Trophoblast cell (in vitro differentiated cells and primary cell): ENCODE data around the gene ST6GALNAC4.

Experiments
- DNase-seq, 2 donors: peaks; one replicate each; pipeline ENCODE4 v3.0.0-alpha.2; 2016
- H2AFZ ChIP-seq: 2 replicates; pipeline ENCODE4 v1.6.1; 2013; ENCODE audit warnings: low read length, moderate library complexity, mild to moderate bottlenecking; ENCODE audit not compliant: insufficient read depth, poor library complexity
- H2AK5ac ChIP-seq: 2 replicates; pipeline ENCODE4 v1.6.1; 2013; ENCODE audit warnings: mild to moderate bottlenecking, low read length
- H2BK120ac ChIP-seq: 2 replicates; pipeline ENCODE4 v1.6.1; 2013; ENCODE audit warnings: low read length, mild to moderate bottlenecking, moderate library complexity; ENCODE audit not compliant: insufficient read depth, poor library complexity
- H2BK12ac ChIP-seq: 2 replicates; pipeline ENCODE4 v1.6.1; 2013; ENCODE audit warnings: mild to moderate bottlenecking, low read length, moderate library complexity
- H2BK5ac ChIP-seq: 2 replicates; pipeline ENCODE4 v1.6.1; 2013; ENCODE audit warnings: low read length, low read depth, moderate library complexity, mild to moderate bottlenecking; ENCODE audit not compliant: poor library complexity
- H3K14ac ChIP-seq: 2 replicates; pipeline ENCODE4 v1.6.1; 2013; ENCODE audit warnings: mild to moderate bottlenecking, low read length
- H3K18ac ChIP-seq: 2 replicates; pipeline ENCODE4 v1.6.1; 2013; ENCODE audit warnings: mild to moderate bottlenecking, low read length
- H3K23ac ChIP-seq: 2 replicates; pipeline ENCODE4 v1.6.1; 2013; ENCODE audit warnings: low read length
- H3K27ac ChIP-seq: 2 replicates; pipeline ENCODE4 v1.5.1; 2013; ENCODE audit warnings: low read depth, mild to moderate bottlenecking, inconsistent platforms, low read length, moderate library complexity
- H3K27me3 ChIP-seq: 2 replicates; pipeline ENCODE4 v1.6.1; 2013; ENCODE audit warnings: inconsistent platforms, mild to moderate bottlenecking, low read length, moderate library complexity; ENCODE audit not compliant: insufficient read depth
- H3K36me3 ChIP-seq, 2 experiments: 1 replicate in 1 of 2; 2 replicates in 1 of 2; pipeline ENCODE4 v1.6.1; 2013; ENCODE audit warnings: low read length in 2 of 2, mild to moderate bottlenecking in 2 of 2, moderate library complexity in 1 of 2; ENCODE audit not compliant: insufficient read depth in 2 of 2, control insufficient read depth in 1 of 2
- H3K4ac ChIP-seq: 2 replicates; pipeline ENCODE4 v1.6.1; 2013; ENCODE audit warnings: low read depth, mild to moderate bottlenecking, low read length, moderate library complexity
- H3K4me1 ChIP-seq, 2 experiments: 1 replicate in 1 of 2; 2 replicates in 1 of 2; pipeline ENCODE4 v1.6.1; 2013; ENCODE audit warnings: low read length in 2 of 2, mild to moderate bottlenecking in 2 of 2, moderate library complexity in 1 of 2; ENCODE audit not compliant: insufficient read depth in 2 of 2, control insufficient read depth in 1 of 2
- H3K4me2 ChIP-seq: 2 replicates; pipeline ENCODE4 v1.6.1; 2013; ENCODE audit warnings: inconsistent platforms, mild to moderate bottlenecking, low read length, moderate library complexity
- H3K4me3 ChIP-seq: 2 replicates; pipeline ENCODE4 v1.5.1; 2013; ENCODE audit warnings: mild to moderate bottlenecking, low read depth, low read length, inconsistent platforms
- H3K79me1 ChIP-seq: one replicate; pipeline ENCODE4 v1.6.1; 2013; ENCODE audit warnings: low read length
- H3K79me2 ChIP-seq: 2 replicates; pipeline ENCODE4 v1.6.1; 2013; ENCODE audit warnings: low read length, mild to moderate bottlenecking; ENCODE audit not compliant: control insufficient read depth, insufficient read depth, poor library complexity
- H3K9ac ChIP-seq: 2 replicates; pipeline ENCODE4 v1.6.1; 2013; ENCODE audit warnings: mild to moderate bottlenecking, low read length
- H3K9me3 ChIP-seq: 2 replicates; pipeline ENCODE4 v1.6.1; 2013; ENCODE audit warnings: low read depth, mild to moderate bottlenecking, control low read depth, inconsistent platforms, low read length; ENCODE audit not compliant: insufficient read depth
- H4K12ac ChIP-seq: 2 replicates; pipeline ENCODE4 v1.6.1; 2013; ENCODE audit warnings: low read depth, mild to moderate bottlenecking, low read length, moderate library complexity
- H4K8ac ChIP-seq: 2 replicates; pipeline ENCODE4 v1.6.1; 2013; ENCODE audit warnings: low read depth, mild to moderate bottlenecking, low read length, moderate library complexity
- H4K91ac ChIP-seq: one replicate; pipeline ENCODE4 v1.6.1; 2013; ENCODE audit warnings: low read depth, mild to moderate bottlenecking, low read length, moderate library complexity
- WGBS: extraction: QIAGEN DNeasy Blood & Tissue Kit; methylation state at CpG from one replicate; pipeline ENCODE4 v1.1.7; 2013; ENCODE audit warnings: missing lambda C conversion rate; ENCODE audit not compliant: insufficient read length, insufficient coverage; ENCODE audit errors: extremely low coverage; 5-methylcytosine and 5-hydroxymethylcytosine counted together

ST6GALNAC4 gene

DNA sequence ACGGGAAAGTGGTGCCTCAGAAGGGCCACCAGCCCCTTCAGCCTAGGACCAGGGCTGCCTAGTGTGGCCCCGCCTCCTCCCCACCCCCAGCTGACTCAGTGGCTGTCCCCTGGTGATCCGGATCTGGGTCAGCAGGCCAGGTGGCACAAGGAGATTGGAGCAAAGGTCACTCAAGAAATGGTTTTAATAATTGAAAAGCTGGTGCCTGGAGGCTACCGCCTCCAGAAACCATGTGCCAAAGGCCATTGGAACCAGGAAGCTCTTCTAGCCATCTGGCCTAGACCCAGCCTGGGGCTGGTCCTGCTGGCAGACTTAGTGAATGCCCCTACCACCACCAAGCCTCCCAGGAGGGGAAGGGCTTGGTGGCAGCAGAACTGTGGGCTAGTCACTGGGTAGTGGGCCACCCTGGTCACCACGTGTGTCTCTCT is 1.5 kb downstream of the ST6GALNAC4 start:
- no peak overlapping the region for H4K8ac ChIP-seq
- no peak overlapping the region for H2BK5ac ChIP-seq
- no peak overlapping the region for H4K91ac ChIP-seq
- H2BK12ac ChIP-seq = no peak overlapping the region
- peak in 1 of 2 donors; percentile 4 for DNase-seq
- H3K4ac ChIP-seq = no peak overlapping the region
- H3K27me3 ChIP-seq = no peaks in the 10 kb centered on the region
- peaks cover 11% of the 10 kb centered on the region in 2 experiments for H3K4me1 ChIP-seq
- H4K12ac ChIP-seq = no peak overlapping the region
- no peak overlapping the region for H3K9ac ChIP-seq
- H2AK5ac ChIP-seq = no peak overlapping the region
- no peak overlapping the region for H3K23ac ChIP-seq
- peaks cover 5% of the 10 kb centered on the region for H3K79me1 ChIP-seq
- no peak overlapping the region for H3K18ac ChIP-seq
- H3K4me2 ChIP-seq = no peak overlapping the region
- H3K27ac ChIP-seq = no peak overlapping the region
- no peaks in the 10 kb centered on the region for H3K79me2 ChIP-seq
- no CpG with 5 or more reads among the region's 5 CpGs for WGBS
- H2AFZ ChIP-seq = no peak overlapping the region
- peaks cover 2% of the 10 kb centered on the region for H3K9me3 ChIP-seq
- no peaks in the 10 kb centered on the region for H3K36me3 ChIP-seq
- H3K4me3 ChIP-seq = no peak overlapping the region
- H2BK120ac ChIP-seq = no peak overlapping the region
- H3K14ac ChIP-seq = no peak overlapping the region

DNA sequence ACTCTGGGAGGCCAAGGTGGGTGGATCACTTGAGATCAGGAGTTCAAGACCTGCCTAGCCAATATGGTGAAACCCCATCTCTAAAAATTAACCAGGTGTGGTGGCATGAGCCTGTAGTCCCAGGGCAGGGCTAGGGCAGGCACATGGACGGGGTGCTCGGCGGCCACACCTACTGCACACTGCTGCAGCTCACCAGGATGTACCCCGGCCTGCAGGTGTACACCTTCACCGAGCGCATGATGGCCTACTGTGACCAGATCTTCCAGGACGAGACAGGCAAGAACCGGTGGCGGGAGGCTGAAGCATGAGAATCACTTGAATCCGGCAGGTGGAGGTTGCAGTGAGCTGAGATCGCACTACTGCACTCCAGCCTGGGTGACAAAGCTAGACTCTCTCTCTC is 3.2 kb downstream of the ST6GALNAC4 start:
- Histone ChIP-seq H3K27me3 (no peaks in the 10 kb centered on the region), H2AK5ac (no peak overlapping the region)
- DNase-seq = no peak

DNA sequence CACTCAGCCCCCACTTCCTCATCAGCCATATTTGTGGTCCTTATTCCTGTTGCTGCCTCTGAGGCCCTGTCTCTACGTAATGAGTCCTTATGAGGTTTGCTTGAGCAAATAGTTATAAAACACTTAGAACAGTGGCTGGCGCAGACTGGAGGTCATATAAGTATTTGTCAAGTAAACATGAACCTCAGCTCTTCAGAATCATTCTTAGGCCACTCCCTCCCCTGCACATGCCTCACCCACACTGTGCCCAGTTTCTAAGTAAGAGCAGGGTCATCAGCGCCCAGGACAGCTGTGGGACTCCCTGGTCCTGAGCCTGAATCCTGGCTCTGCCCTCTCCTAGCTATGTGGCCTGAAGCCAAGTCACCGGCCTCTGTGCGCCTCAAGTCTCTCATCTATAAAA is 4.0 kb downstream of the ST6GALNAC4 start:
- Histone ChIP-seq H3K18ac (no peak overlapping the region), H2BK5ac (no peak overlapping the region), H3K36me3 (no peaks in the 10 kb centered on the region), H3K9me3 (no peaks in the 10 kb centered on the region), H3K14ac (no peak overlapping the region), H3K9ac (no peak overlapping the region), H3K4ac (no peak overlapping the region), H2BK12ac (no peak overlapping the region), H3K27ac (no peak overlapping the region), H3K4me2 (no peak overlapping the region), H3K79me2 (no peaks in the 10 kb centered on the region), H2BK120ac (no peak overlapping the region), H4K91ac (no peak overlapping the region), H3K4me3 (no peak overlapping the region), H3K27me3 (no peaks in the 10 kb centered on the region), H2AFZ (no peak overlapping the region), H3K23ac (no peak overlapping the region), H4K8ac (no peak overlapping the region), H3K4me1 (peaks cover 2 to 5% of the 10 kb centered on the region in 2 experiments), H3K79me1 (peaks cover 5% of the 10 kb centered on the region), H4K12ac (no peak overlapping the region), H2AK5ac (no peak overlapping the region)
- no CpG with 5 or more reads among the region's 5 CpGs for WGBS
- DNase-seq = no peak

More for the DNA sequence above, 3.2 kb downstream of the ST6GALNAC4 start:
- Histone ChIP-seq H3K4ac (no peak overlapping the region), H3K9ac (no peak overlapping the region), H3K4me1 (peaks cover 5% of the 10 kb centered on the region in 2 experiments), H2BK120ac (no peak overlapping the region), H3K18ac (no peak overlapping the region), H2BK12ac (no peak overlapping the region), H4K8ac (no peak overlapping the region), H3K36me3 (no peaks in the 10 kb centered on the region), H3K4me2 (no peak overlapping the region), H2BK5ac (no peak overlapping the region), H3K9me3 (no peaks in the 10 kb centered on the region), H3K27ac (no peak overlapping the region), H3K23ac (no peak overlapping the region), H3K79me1 (peaks cover 5% of the 10 kb centered on the region), H2AFZ (no peak overlapping the region), H4K91ac (no peak overlapping the region), H3K14ac (no peak overlapping the region), H3K4me3 (no peak overlapping the region), H3K79me2 (no peaks in the 10 kb centered on the region), H4K12ac (no peak overlapping the region)
- no CpG with 5 or more reads among the region's 11 CpGs for WGBS

DNA sequence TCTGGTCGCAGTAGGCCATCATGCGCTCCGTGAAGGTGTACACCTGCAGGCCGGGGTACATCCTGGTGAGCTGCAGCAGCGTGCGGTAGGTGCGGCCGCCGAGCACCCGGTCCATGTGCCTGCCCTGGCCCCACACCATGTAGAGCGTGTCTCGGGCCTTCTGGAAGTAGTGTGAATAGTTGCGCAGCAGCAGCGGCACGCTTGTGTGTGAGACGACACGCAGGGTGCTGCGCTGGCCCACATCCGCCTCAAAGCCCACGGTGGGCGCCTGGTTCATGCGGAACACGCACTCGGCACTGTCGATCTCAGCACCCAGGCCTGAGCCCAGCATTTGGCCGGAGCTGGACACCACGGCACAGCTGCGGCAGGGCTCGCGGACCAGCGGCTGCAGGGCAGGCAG is 4.5 kb downstream of the ST6GALNAC4 start:
- no peak overlapping the region for H4K91ac ChIP-seq
- H3K79me1 ChIP-seq = peaks cover 3% of the 10 kb centered on the region
- no peak overlapping the region for H3K14ac ChIP-seq
- no peak overlapping the region for H3K4me3 ChIP-seq
- no peak overlapping the region for H3K27ac ChIP-seq
- no peak overlapping the region for H3K9ac ChIP-seq
- H3K4me1 ChIP-seq = peaks cover 2 to 4% of the 10 kb centered on the region in 2 experiments
- no peak overlapping the region for H3K4ac ChIP-seq
- H2AFZ ChIP-seq = no peak overlapping the region
- no peaks in the 10 kb centered on the region for H3K27me3 ChIP-seq
- no peak overlapping the region for H2AK5ac ChIP-seq
- no peak overlapping the region for H3K4me2 ChIP-seq
- WGBS = no CpG with 5 or more reads among the region's 31 CpGs
- H3K23ac ChIP-seq = no peak overlapping the region
- H4K12ac ChIP-seq = no peak overlapping the region
- no peak for DNase-seq
- no peak overlapping the region for H3K18ac ChIP-seq
- no peaks in the 10 kb centered on the region for H3K36me3 ChIP-seq
- no peaks in the 10 kb centered on the region for H3K9me3 ChIP-seq
- H2BK5ac ChIP-seq = no peak overlapping the region
- H3K79me2 ChIP-seq = no peaks in the 10 kb centered on the region
- no peak overlapping the region for H2BK120ac ChIP-seq
- H4K8ac ChIP-seq = no peak overlapping the region
- no peak overlapping the region for H2BK12ac ChIP-seq
